ENCODE results near the gene EDA. TPM values are rescaled to one million over a fixed set of nuclear protein-coding genes. Genes with fewer than 3 reads are reported as not detected.

The EDA gene
- total RNA-seq, 1 experiment from 2014 or later: 5.2 TPM

GRCh38 chrX:69884210-69884609, 268.3 kb downstream of the EDA start (continued):
- TF ChIP-seq POLR2AphosphoS5 (IDR thresholded peaks at IDR 0.05; ENCODE audit: low read depth, low read length): no peak
- TF ChIP-seq CEBPB (IDR thresholded peaks at IDR 0.05; ENCODE audit: low read depth): no peak
- no peak for TF ChIP-seq EZH2phosphoT487 (IDR thresholded peaks at IDR 0.05; ENCODE audit: borderline replicate concordance)

DNA sequence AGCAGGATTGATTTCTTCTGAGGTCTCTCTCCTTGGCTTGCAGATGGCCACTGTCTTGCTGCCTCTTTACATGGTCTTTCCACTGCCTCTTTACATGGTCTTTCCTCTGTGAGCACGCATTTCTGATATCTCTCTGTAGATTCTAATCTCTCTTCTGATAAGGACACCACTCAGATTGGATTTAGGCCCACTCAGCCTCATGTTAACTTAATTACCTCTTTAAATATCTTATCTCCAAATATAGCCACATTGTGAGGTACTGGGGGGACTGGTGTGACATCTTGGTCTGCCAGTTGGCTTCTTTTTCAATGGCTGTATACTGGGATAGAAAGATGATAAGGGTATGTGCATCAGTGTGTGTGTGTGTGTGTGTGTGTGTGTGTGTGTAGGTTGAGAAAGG, 280.1 kb downstream of the EDA start:
- H3K4me3 ChIP-seq (replicated peaks in 1 of 2; ENCODE audit: low read depth in 1 of 2, low read length in 2 of 2): no peak overlapping the region
- ChIA-PET POLR2A (no interaction called here), RAD21 (ENCODE audit: low non-redundant PET in 1 of 2, low total read pairs in 2 of 2, uncharacterized antibody in 2 of 2, unreplicated experiment in 2 of 2) (no interaction called here), CTCF (no interaction called here)
- H3K9ac ChIP-seq (ENCODE audit: low read length): no peak overlapping the region
- no peaks in the 10 kb centered on the region for H3K79me2 ChIP-seq (ENCODE audit: insufficient read depth, low read length)
- no TSS peak for BruUV-seq (replicated peaks)
- no peaks in the 10 kb centered on the region for H3K36me3 ChIP-seq (ENCODE audit: control insufficient read depth in 1 of 2, insufficient read depth in 2 of 2, low read length in 2 of 2)
- H3K27ac ChIP-seq (ENCODE audit: low read depth, low read length): no peak overlapping the region
- H3K4me2 ChIP-seq (ENCODE audit: low read length): no peak overlapping the region
- DNase-seq (ENCODE audit: low read depth, low spot score): no peak
- H2AFZ ChIP-seq (ENCODE audit: low read depth, low read length, poor library complexity, severe bottlenecking): no peak overlapping the region
- no peak for ATAC-seq
- intact Hi-C loops (cut with micrococcal nuclease): no loop called here
- no peaks in the 10 kb centered on the region for H3K27me3 ChIP-seq (ENCODE audit: insufficient read depth, low read length)
- H3K9me3 ChIP-seq (ENCODE audit: control insufficient read depth in 1 of 2, insufficient read depth in 1 of 2, low read depth in 1 of 2, low read length in 2 of 2): no peaks in the 10 kb centered on the region
- TF ChIP-seq RAD21 (IDR thresholded peaks at IDR 0.05; ENCODE audit: low read depth) (no peak), FOSL1 (IDR thresholded peaks at IDR 0.05; ENCODE audit: low read depth) (no peak), ELF1 (IDR thresholded peaks at IDR 0.05; ENCODE audit: borderline replicate concordance, low read depth) (no peak)
- H4K20me1 ChIP-seq (ENCODE audit: insufficient read depth): no peaks in the 10 kb centered on the region
- H3K9me2 ChIP-seq (ENCODE audit: insufficient read depth): no peaks in the 10 kb centered on the region
- no peaks in the 10 kb centered on the region for H3K4me1 ChIP-seq (ENCODE audit: control insufficient read depth in 1 of 2, insufficient read depth in 2 of 2, low read length in 2 of 2)

DNA sequence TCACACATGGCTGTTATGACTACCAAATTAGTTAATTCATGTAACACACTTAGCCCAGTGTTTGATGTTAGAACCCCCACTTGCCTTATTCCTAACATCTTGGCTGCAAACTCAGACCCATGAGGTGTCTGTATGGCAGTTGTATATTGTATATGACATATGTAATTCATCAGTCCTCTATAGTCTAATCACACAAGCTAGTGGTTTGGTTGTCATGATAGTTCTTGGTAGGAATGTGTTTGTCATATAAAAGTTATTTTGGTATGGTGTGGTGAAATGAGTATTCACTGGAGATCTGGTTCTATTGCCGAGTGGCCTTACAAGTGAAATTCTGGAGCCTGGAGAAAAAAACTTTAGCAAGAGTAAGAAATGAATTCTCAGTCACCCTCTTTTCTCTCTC, 284.6 kb downstream of the EDA start:
- no TSS peak for BruUV-seq (replicated peaks)

More for the DNA sequence above, 284.6 kb downstream of the EDA start:
- RAD21 ChIA-PET (ENCODE audit: low non-redundant PET in 1 of 2, low total read pairs in 2 of 2, uncharacterized antibody in 2 of 2, unreplicated experiment in 2 of 2): no interaction called here
- H2AFZ ChIP-seq (ENCODE audit: low read depth, low read length, poor library complexity, severe bottlenecking): no peak overlapping the region
- no peak for DNase-seq (ENCODE audit: low read depth, low spot score)
- H4K20me1 ChIP-seq (ENCODE audit: insufficient read depth): no peaks in the 10 kb centered on the region
- no peak for ATAC-seq
- no peak overlapping the region for H3K27ac ChIP-seq (ENCODE audit: low read depth, low read length)
- POLR2A ChIA-PET: no interaction called here
- no peak overlapping the region for H3K4me2 ChIP-seq (ENCODE audit: low read length)
- intact Hi-C loops (cut with micrococcal nuclease): no loop called here
- TF ChIP-seq ZFX (IDR thresholded peaks at IDR 0.05) (no peak), ATF3 (IDR thresholded peaks at IDR 0.05) (no peak), RAD21 (IDR thresholded peaks at IDR 0.05; ENCODE audit: low read depth) (no peak), ZBTB33 (IDR thresholded peaks at IDR 0.05; ENCODE audit: extremely low read depth, insufficient replicate concordance, low read length) (no peak), EGR1 (IDR thresholded peaks at IDR 0.05; ENCODE audit: low read depth) (no peak)
- CTCF ChIA-PET: no interaction called here
- H3K9me3 ChIP-seq (ENCODE audit: control insufficient read depth in 1 of 2, insufficient read depth in 1 of 2, low read depth in 1 of 2, low read length in 2 of 2): no peaks in the 10 kb centered on the region
- no peaks in the 10 kb centered on the region for H3K79me2 ChIP-seq (ENCODE audit: insufficient read depth, low read length)
- no peak overlapping the region for H3K4me3 ChIP-seq (replicated peaks in 1 of 2; ENCODE audit: low read depth in 1 of 2, low read length in 2 of 2)
- no peaks in the 10 kb centered on the region for H3K36me3 ChIP-seq (ENCODE audit: control insufficient read depth in 1 of 2, insufficient read depth in 2 of 2, low read length in 2 of 2)
- no peaks in the 10 kb centered on the region for H3K9me2 ChIP-seq (ENCODE audit: insufficient read depth)
- H3K27me3 ChIP-seq (ENCODE audit: insufficient read depth, low read length): no peaks in the 10 kb centered on the region
- H3K9ac ChIP-seq (ENCODE audit: low read length): no peak overlapping the region
- no peaks in the 10 kb centered on the region for H3K4me1 ChIP-seq (ENCODE audit: control insufficient read depth in 1 of 2, insufficient read depth in 2 of 2, low read length in 2 of 2)
